ENCODE results near the gene RAB43.
A peak's percentile ranks its signal among the peaks of the same experiment; 100 is the strongest.
"Not testable (repeated sequence)": the region's sequence is repeated elsewhere in the genome, so short reads cannot be mapped to it uniquely, and the experiment has no call there.

RAB43 gene

GRCh38 chr3:129121792-129122411 is at the start of gene RAB43:
TSS of gene RAB43 (minus strand) at chr3:129121804. CDS start at chr3:129121489, 315 bp downstream.
- peak in 55 of 56 donors; percentile 28 to 95 (median 77) for DNase-seq

- no peak for DNase-seq
Observed at GRCh38 chr3:129166579-129167332, 45.2 kb upstream of the RAB43 start.

GRCh38 chr3:129165594-129165993 is 44.0 kb upstream of the RAB43 start:
- not testable (repeated sequence) for DNase-seq

- no peak for DNase-seq
Observed at GRCh38 chr3:129164500-129164899, 42.9 kb upstream of the RAB43 start.

- DNase-seq = no peak
Observed at GRCh38 chr3:129162729-129163579, 41.4 kb upstream of the RAB43 start.

- DNase-seq = peak in 3 of 56 donors; percentile 5 to 18 (median 10)
Observed at GRCh38 chr3:129161860-129162271, 40.3 kb upstream of the RAB43 start.

- peak; percentile 47 to 95 (median 86) for DNase-seq
Observed at GRCh38 chr3:129160891-129161859, 39.6 kb upstream of the RAB43 start, which contains the start of gene ISY1. TSS of gene ISY1 (minus strand) at chr3:129161063. CDS start at chr3:129160975, 88 bp downstream.

GRCh38 chr3:129144786-129145185 is 23.2 kb upstream of the RAB43 start:
- no peak for DNase-seq

GRCh38 chr3:129141011-129141410 is 19.4 kb upstream of the RAB43 start:
- DNase-seq = not testable (repeated sequence)

GRCh38 chr3:129139911-129140310 is 18.3 kb upstream of the RAB43 start:
- DNase-seq = no peak

- DNase-seq = not testable (repeated sequence)
Observed at GRCh38 chr3:129136275-129136674, 14.7 kb upstream of the RAB43 start.

GRCh38 chr3:129132097-129132866 is 10.7 kb upstream of the RAB43 start:
- DNase-seq = no peak

GRCh38 chr3:129131465-129132088 is 10.0 kb upstream of the RAB43 start:
- no peak for DNase-seq

GRCh38 chr3:129130291-129130813 is 8.7 kb upstream of the RAB43 start:
- DNase-seq = no peak

GRCh38 chr3:129128357-129129155 is 7.0 kb upstream of the RAB43 start:
- DNase-seq = no peak

- DNase-seq = no peak
Observed at GRCh38 chr3:129126726-129127280, 5.2 kb upstream of the RAB43 start.

GRCh38 chr3:129123314-129124060 is 1.9 kb upstream of the RAB43 start:
- DNase-seq = no peak

All from nucleus accumbens (tissue), 56 donors.